CD14-positive monocyte (primary cell): ENCODE measurements around the gene ZCWPW1. TPM values are rescaled to one million over a fixed set of nuclear protein-coding genes. Genes with fewer than 3 reads are reported as not detected.
A peak's percentile ranks its signal among the peaks of the same experiment; 100 is the strongest.

Source experiments
- DNase-seq, 3 donors: peaks; one replicate each; pipeline ENCODE4 v3.0.0-alpha.2; 2011 to 2022
- H2AFZ ChIP-seq: 2 replicates; pipeline ENCODE4 v1.6.0; 2012; ENCODE audit warnings: mild to moderate bottlenecking, low read depth, low read length, inconsistent platforms; ENCODE audit not compliant: insufficient read depth, poor library complexity, severe bottlenecking
- H3K27ac ChIP-seq, 2 donors: 1 replicate in 1 of 2; 2 replicates in 1 of 2; pipeline ENCODE4 v1.5.1; 2012 to 2013; ENCODE audit warnings: low read length in 2 of 2, control low read depth in 1 of 2, inconsistent platforms in 1 of 2, low read depth in 1 of 2, mild to moderate bottlenecking in 1 of 2
- H3K27me3 ChIP-seq, 2 donors: one replicate each; pipeline versions ENCODE4 v1.6.0 to v1.6.1; 2011 to 2013; ENCODE audit warnings: low read length in 2 of 2; ENCODE audit not compliant: control insufficient read depth in 2 of 2, insufficient read depth in 2 of 2
- H3K36me3 ChIP-seq, 2 donors: replicated peaks in 1 of 2; 1 replicate in 1 of 2; 2 replicates in 1 of 2; pipeline versions ENCODE4 v1.5.1 to v1.6.1; 2012 to 2013; ENCODE audit warnings: low read length in 2 of 2, control low read depth in 1 of 2, inconsistent platforms in 1 of 2, mild to moderate bottlenecking in 1 of 2; ENCODE audit not compliant: insufficient read depth in 2 of 2, control insufficient read depth in 1 of 2
- H3K4me1 ChIP-seq, 2 donors: 1 replicate in 1 of 2; 2 replicates in 1 of 2; pipeline versions ENCODE4 v1.5.1 to v1.6.1; 2012 to 2013; ENCODE audit warnings: low read length in 2 of 2, control low read depth in 1 of 2, inconsistent platforms in 1 of 2, mild to moderate bottlenecking in 1 of 2, moderate library complexity in 1 of 2; ENCODE audit not compliant: insufficient read depth in 2 of 2, control insufficient read depth in 1 of 2
- H3K4me2 ChIP-seq: replicated peaks from 2 replicates; pipeline ENCODE3; 2012; ENCODE audit warnings: low read length, moderate library complexity, mild to moderate bottlenecking; ENCODE audit not compliant: poor library complexity, severe bottlenecking; ENCODE audit errors: extremely low read depth
- H3K4me3 ChIP-seq, 3 experiments: fragments of 200-600 bp in 1 of 3; sonication (generic) in 1 of 3; replicated peaks in 1 of 3; 1 replicate in 2 of 3; 2 replicates in 1 of 3; pipeline ENCODE4 v1.5.1; 2011 to 2013; ENCODE audit warnings: low read length in 3 of 3, mild to moderate bottlenecking in 3 of 3, control low read depth in 2 of 3, low read depth in 2 of 3, inconsistent platforms in 1 of 3, moderate library complexity in 1 of 3
- H3K79me2 ChIP-seq: 2 replicates; pipeline ENCODE4 v1.6.0; 2012; ENCODE audit warnings: mild to moderate bottlenecking, control low read depth, inconsistent platforms, low read length, moderate library complexity; ENCODE audit not compliant: insufficient read depth
- H3K9ac ChIP-seq: 2 replicates; pipeline ENCODE4 v1.6.0; 2017; ENCODE audit warnings: low read length, mild to moderate bottlenecking; ENCODE audit not compliant: insufficient read depth, poor library complexity, severe bottlenecking
- H3K9me3 ChIP-seq, 2 donors: replicated peaks in 1 of 2; 1 replicate in 1 of 2; 2 replicates in 1 of 2; pipeline versions ENCODE4 v1.5.1 to v1.6.1; 2012 to 2013; ENCODE audit warnings: low read length in 2 of 2, control low read depth in 1 of 2; ENCODE audit not compliant: control insufficient read depth in 1 of 2, insufficient read depth in 1 of 2
- H4K20me1 ChIP-seq: 2 replicates; pipeline ENCODE4 v1.6.0; 2012; ENCODE audit warnings: mild to moderate bottlenecking, low read length, control low read depth, moderate library complexity; ENCODE audit not compliant: insufficient read depth
- H3K27ac Mint-ChIP-seq, 7 donors: one replicate each; pipeline ENCODE4 v1.8.0; 2020; ENCODE audit warnings: mild to moderate bottlenecking in 7 of 7, mixed read lengths in 7 of 7, moderate library complexity in 6 of 7, inconsistent platforms in 2 of 7
- H3K27me3 Mint-ChIP-seq, 3 donors: one replicate each; pipeline ENCODE4 v1.8.0; 2021 to 2022; ENCODE audit warnings: low read depth in 3 of 3, mild to moderate bottlenecking in 3 of 3, mixed read lengths in 3 of 3, moderate library complexity in 3 of 3, inconsistent platforms in 1 of 3
- H3K36me3 Mint-ChIP-seq, 2 donors: one replicate each; pipeline ENCODE4 v1.8.0; 2020; ENCODE audit warnings: mixed read lengths in 2 of 2, inconsistent platforms in 1 of 2, mild to moderate bottlenecking in 1 of 2
- H3K4me1 Mint-ChIP-seq: one replicate; pipeline ENCODE4 v1.8.0; 2020; ENCODE audit warnings: mild to moderate bottlenecking, mixed read lengths
- H3K4me3 Mint-ChIP-seq, 2 donors: one replicate each; pipeline ENCODE4 v1.8.0; 2020; ENCODE audit warnings: mild to moderate bottlenecking in 2 of 2, mixed read lengths in 2 of 2, moderate library complexity in 1 of 2
- H3K9me3 Mint-ChIP-seq, 7 donors: one replicate each; pipeline ENCODE4 v1.8.0; 2020 to 2022; ENCODE audit warnings: mixed read lengths in 7 of 7, mild to moderate bottlenecking in 6 of 7, moderate library complexity in 6 of 7, inconsistent platforms in 2 of 7
- CTCF ChIP-seq: fragments of 200-600 bp; IDR thresholded peaks from one replicate; pipeline ENCODE4 v1.8.0; 2022; ENCODE audit warnings: antibody characterized with exemption, mild to moderate bottlenecking
- WGBS: methylation state at CpG from one replicate; pipeline ENCODE4 v1.1.5; 2013; ENCODE audit warnings: missing lambda C conversion rate; ENCODE audit not compliant: insufficient coverage; 5-methylcytosine and 5-hydroxymethylcytosine counted together
- intact Hi-C, 2 donors: fragments of 100-400 bp; cut with micrococcal nuclease; formaldehyde crosslinking; loops; one replicate each; pipeline versions ENCODE4 v1.15.0 to v1.15.1; 2023
- polyA plus RNA-seq, 3 donors: library from polyadenylated mRNA; depleted of rRNA in 1 of 3; unstranded in 2 of 3; stranded (reverse) in 1 of 3; fragments of 300-500 nt in 2 of 3; fragments of >200 nt in 1 of 3; fragmentation: Illumina TruSeq in 2 of 3; gene quantifications; 1 replicate in 2 of 3; 2 replicates in 1 of 3; pipeline ENCODE4 v1.2.3, GENCODE V29; 2012 to 2021

Gene ZCWPW1
- polyA plus RNA-seq, 3 donors: 0.60 to 1.9 (median 1.2) TPM

- Histone ChIP-seq H3K9ac (no peak overlapping the region), H4K20me1 (peaks cover 12% of the 10 kb centered on the region), H3K9me3 (no peaks in the 10 kb centered on the region), H2AFZ (no peak overlapping the region), H3K79me2 (peaks cover 69% of the 10 kb centered on the region), H3K27me3 (no peaks in the 10 kb centered on the region), H3K4me3 (peak overlapping the region in 1 of 3 experiments; percentile 90), H3K27ac (peak overlapping the region in 1 of 2 donors; percentile 89), H3K4me1 (peaks cover 32 to 50% of the 10 kb centered on the region in 2 donors), H3K36me3 (peaks cover 18 to 25% of the 10 kb centered on the region in 2 donors), H3K4me2 (peak overlapping the region; percentile 89)
- intact Hi-C loops: loop anchor here in 1 of 2 donors (10.0 kb wide), 1 partner anchor 240 kb away; the partner anchor contains the start of gene GNB2
- Mint-ChIP-seq H3K36me3 (peaks cover 27 to 37% of the 10 kb centered on the region in 2 donors), H3K27ac (peak overlapping the region in 6 of 7 donors; percentile 62 to 93 (median 88)), H3K4me3 (peak overlapping the region; percentile 83 to 86), H3K27me3 (peaks cover 0 to under 1% (median under 1%) of the 10 kb centered on the region in 3 donors), H3K4me1 (peaks cover 37% of the 10 kb centered on the region), H3K9me3 (no peaks in the 10 kb centered on the region)
- TF ChIP-seq CTCF: no peak
- no peak for DNase-seq
- 85% methylated on average over 14 of the region's 22 CpGs for WGBS
Observed at GRCh38 chr7:100434297-100435144, 6.0 kb upstream of the ZCWPW1 start.

- no peaks in the 10 kb centered on the region for H3K27me3 ChIP-seq
- 100% methylated on average over 3 of the region's 10 CpGs for WGBS
- peak overlapping the region in 1 of 2 donors; percentile 83 for H3K4me3 Mint-ChIP-seq
- intact Hi-C loops: loop anchor here in 1 of 2 donors (10.0 kb wide), 1 partner anchor 241 kb away; the partner anchor contains the start of gene GNB2
- no peaks in the 10 kb centered on the region for H3K9me3 Mint-ChIP-seq
- no peak overlapping the region for H2AFZ ChIP-seq
- H3K4me3 ChIP-seq: no peak overlapping the region
- H3K9me3 ChIP-seq: no peaks in the 10 kb centered on the region
- H3K9ac ChIP-seq: no peak overlapping the region
- peaks cover 18 to 25% of the 10 kb centered on the region in 2 donors for H3K36me3 ChIP-seq
- H3K4me1 ChIP-seq: peaks cover 32 to 50% of the 10 kb centered on the region in 2 donors
- H4K20me1 ChIP-seq: peaks cover 12% of the 10 kb centered on the region
- H3K4me1 Mint-ChIP-seq: peaks cover 37% of the 10 kb centered on the region
- H3K27ac ChIP-seq: no peak overlapping the region
- H3K79me2 ChIP-seq: peaks cover 69% of the 10 kb centered on the region
- H3K27ac Mint-ChIP-seq: peak overlapping the region in 6 of 7 donors; percentile 43 to 74 (median 56)
- TF ChIP-seq CTCF: no peak
- H3K27me3 Mint-ChIP-seq: peaks cover 0 to 2% (median 1%) of the 10 kb centered on the region in 3 donors
- DNase-seq: no peak
- peaks cover 27 to 37% of the 10 kb centered on the region in 2 donors for H3K36me3 Mint-ChIP-seq
- no peak overlapping the region for H3K4me2 ChIP-seq
Observed at GRCh38 chr7:100433592-100434296, 5.2 kb upstream of the ZCWPW1 start.
